OCI-LY1 (cell line): ENCODE results near the gene BTN3A1.

Source experiments
- H2AFZ ChIP-seq: fragments of 200-600 bp; sonication (generic), shearing (Covaris generic); 2 replicates; pipeline ENCODE4 v1.6.0; 2014; ENCODE audit warnings: antibody characterized with exemption, mild to moderate bottlenecking, low read length
- H3F3A ChIP-seq: fragments of 200-600 bp; sonication (generic), shearing (Covaris generic); 2 replicates; pipeline ENCODE4 v1.6.0; 2014; ENCODE audit warnings: mild to moderate bottlenecking, antibody characterized with exemption, low read length, moderate library complexity; ENCODE audit not compliant: insufficient read depth
- H3K27ac ChIP-seq: fragments of 200-600 bp; sonication (generic); 2 replicates; pipeline ENCODE4 v1.5.1; 2014; ENCODE audit warnings: low read length, mixed run types, mild to moderate bottlenecking, low read depth; ENCODE audit not compliant: poor library complexity, severe bottlenecking
- H3K27me3 ChIP-seq: fragments of 200-600 bp; sonication (generic); 2 replicates; pipeline ENCODE4 v1.6.0; 2014; ENCODE audit warnings: antibody characterized with exemption, mild to moderate bottlenecking, low read length, moderate library complexity; ENCODE audit not compliant: insufficient read depth
- H3K36me3 ChIP-seq: fragments of 200-600 bp; sonication (generic); 2 replicates; pipeline ENCODE4 v1.6.1; 2014; ENCODE audit warnings: mild to moderate bottlenecking, antibody characterized with exemption, low read length, moderate library complexity, mixed read lengths; ENCODE audit not compliant: insufficient read depth
- H3K4me1 ChIP-seq: fragments of 200-600 bp; sonication (generic); 2 replicates; pipeline ENCODE4 v1.5.1; 2014; ENCODE audit warnings: mild to moderate bottlenecking, low read length, moderate library complexity; ENCODE audit not compliant: insufficient read depth, severe bottlenecking
- H3K4me2 ChIP-seq: fragments of 200-600 bp; sonication (generic), shearing (Covaris generic); 2 replicates; pipeline ENCODE4 v1.6.1; 2014; ENCODE audit warnings: low read length
- H3K4me3 ChIP-seq: fragments of 200-600 bp; sonication (generic); 2 replicates; pipeline ENCODE4 v1.5.1; 2014; ENCODE audit warnings: low read length, low read depth, mild to moderate bottlenecking, mixed read lengths; ENCODE audit not compliant: poor library complexity, severe bottlenecking
- H3K79me2 ChIP-seq: fragments of 200-600 bp; shearing (Covaris generic); 2 replicates; pipeline ENCODE4 v1.6.1; 2016; ENCODE audit warnings: mixed run types, low read length, mixed read lengths; ENCODE audit not compliant: insufficient read depth
- H3K9ac ChIP-seq: fragments of 200-600 bp; sonication (generic), shearing (Covaris generic); 2 replicates; pipeline ENCODE4 v1.6.1; 2014; ENCODE audit warnings: mild to moderate bottlenecking, low read length, mixed read lengths
- H3K9me2 ChIP-seq: fragments of 200-600 bp; sonication (generic), shearing (Covaris generic); 2 replicates; pipeline ENCODE4 v1.6.1; 2014; ENCODE audit warnings: low read depth, mild to moderate bottlenecking, low read length, mixed read lengths
- H3K9me3 ChIP-seq: fragments of 200-600 bp; shearing (Covaris generic); 2 replicates; pipeline ENCODE4 v1.6.1; 2014; ENCODE audit warnings: low read length, mixed read lengths
- H4K20me1 ChIP-seq: fragments of 200-600 bp; sonication (generic), shearing (Covaris generic); 2 replicates; pipeline ENCODE4 v1.6.0; 2016; ENCODE audit warnings: mild to moderate bottlenecking, low read length; ENCODE audit not compliant: insufficient read depth
- EZH2 ChIP-seq: fragments of 200-600 bp; sonication (generic), shearing (Covaris generic); IDR thresholded peaks from 2 replicates; pipeline ENCODE4 v1.8.0; 2017; ENCODE audit warnings: borderline replicate concordance, mixed run types, mild to moderate bottlenecking, antibody characterized with exemption, low read length, moderate library complexity, mixed read lengths
- TF ChIP-seq, protein P1 (sequence below): fragments of 200-600 bp; sonication (generic), shearing (Covaris generic); IDR thresholded peaks from 2 replicates; pipeline ENCODE4 v1.5.1; 2017; ENCODE audit warnings: mild to moderate bottlenecking, antibody characterized with exemption, low read length, moderate library complexity, mixed read lengths

Gene BTN3A1

DNA sequence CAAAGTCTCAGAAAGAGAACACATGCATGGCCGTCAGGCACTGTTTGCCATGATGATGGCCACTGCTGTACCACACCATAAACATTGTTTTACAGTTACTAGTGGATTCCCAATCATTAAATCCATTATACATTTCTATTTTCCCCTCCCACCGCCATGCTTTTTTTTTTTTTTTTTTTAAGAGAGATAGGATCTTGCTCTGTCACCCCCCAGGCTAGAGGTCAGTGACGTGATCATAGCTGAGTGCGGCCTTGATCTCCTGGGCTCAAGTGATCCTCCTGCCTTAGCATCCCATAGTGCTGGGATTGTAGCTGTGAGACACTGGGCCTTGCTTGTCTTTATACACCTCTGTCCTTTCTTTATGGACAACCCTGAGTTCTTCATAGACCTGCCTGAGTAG is 33.9 kb downstream of the BTN3A1 start:
- no peak for TF ChIP-seq EZH2
- TF ChIP-seq, protein P1, sequence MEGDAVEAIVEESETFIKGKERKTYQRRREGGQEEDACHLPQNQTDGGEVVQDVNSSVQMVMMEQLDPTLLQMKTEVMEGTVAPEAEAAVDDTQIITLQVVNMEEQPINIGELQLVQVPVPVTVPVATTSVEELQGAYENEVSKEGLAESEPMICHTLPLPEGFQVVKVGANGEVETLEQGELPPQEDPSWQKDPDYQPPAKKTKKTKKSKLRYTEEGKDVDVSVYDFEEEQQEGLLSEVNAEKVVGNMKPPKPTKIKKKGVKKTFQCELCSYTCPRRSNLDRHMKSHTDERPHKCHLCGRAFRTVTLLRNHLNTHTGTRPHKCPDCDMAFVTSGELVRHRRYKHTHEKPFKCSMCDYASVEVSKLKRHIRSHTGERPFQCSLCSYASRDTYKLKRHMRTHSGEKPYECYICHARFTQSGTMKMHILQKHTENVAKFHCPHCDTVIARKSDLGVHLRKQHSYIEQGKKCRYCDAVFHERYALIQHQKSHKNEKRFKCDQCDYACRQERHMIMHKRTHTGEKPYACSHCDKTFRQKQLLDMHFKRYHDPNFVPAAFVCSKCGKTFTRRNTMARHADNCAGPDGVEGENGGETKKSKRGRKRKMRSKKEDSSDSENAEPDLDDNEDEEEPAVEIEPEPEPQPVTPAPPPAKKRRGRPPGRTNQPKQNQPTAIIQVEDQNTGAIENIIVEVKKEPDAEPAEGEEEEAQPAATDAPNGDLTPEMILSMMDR: no peak
- no peak overlapping the region for H2AFZ ChIP-seq
- no peak overlapping the region for H3K4me3 ChIP-seq
- H3K36me3 ChIP-seq: no peaks in the 10 kb centered on the region; the same call in 1 of the 2 replicates
- H3F3A ChIP-seq: no peaks in the 10 kb centered on the region
- H3K27me3 ChIP-seq: no peaks in the 10 kb centered on the region
- no peaks in the 10 kb centered on the region for H4K20me1 ChIP-seq
- H3K27ac ChIP-seq: no peak overlapping the region
- no peaks in the 10 kb centered on the region; the same call in 1 of the 2 replicates for H3K9me3 ChIP-seq
- no peak overlapping the region for H3K4me2 ChIP-seq
- no peak overlapping the region for H3K9ac ChIP-seq
- H3K79me2 ChIP-seq: no peaks in the 10 kb centered on the region
- peaks cover 18% of the 10 kb centered on the region for H3K4me1 ChIP-seq
- no peaks in the 10 kb centered on the region for H3K9me2 ChIP-seq

DNA sequence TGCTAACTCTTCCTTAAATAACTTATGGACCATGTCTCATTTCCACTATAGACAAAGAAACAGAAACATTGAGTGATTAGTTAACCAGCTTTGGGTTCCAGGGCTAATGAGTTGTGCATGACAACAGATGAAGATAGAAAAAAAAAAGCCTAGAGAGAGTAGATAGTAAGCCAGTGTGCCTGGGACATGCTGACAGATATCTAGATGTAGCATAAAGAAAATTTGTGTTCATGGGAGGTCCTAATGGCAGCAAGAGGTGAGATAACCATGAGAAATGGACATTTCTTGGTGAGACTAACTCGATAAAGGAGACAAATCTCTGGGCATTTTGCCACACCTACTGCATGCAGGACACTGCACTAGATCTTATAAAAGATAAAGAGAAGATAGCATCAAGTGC is 35.5 kb downstream of the BTN3A1 start:
- no peaks in the 10 kb centered on the region for H3F3A ChIP-seq
- H3K36me3 ChIP-seq: no peaks in the 10 kb centered on the region; the same call in 1 of the 2 replicates
- H3K9ac ChIP-seq: no peak overlapping the region
- H3K79me2 ChIP-seq: no peaks in the 10 kb centered on the region
- no peak overlapping the region for H2AFZ ChIP-seq
- no peaks in the 10 kb centered on the region; the same call in 1 of the 2 replicates for H3K9me3 ChIP-seq
- no peaks in the 10 kb centered on the region for H4K20me1 ChIP-seq
- no peaks in the 10 kb centered on the region for H3K9me2 ChIP-seq
- no peak overlapping the region for H3K4me2 ChIP-seq
- H3K4me3 ChIP-seq: no peak overlapping the region
- H3K27me3 ChIP-seq: no peaks in the 10 kb centered on the region
- TF ChIP-seq, protein P1: no peak
- TF ChIP-seq EZH2: no peak
- peaks cover 18% of the 10 kb centered on the region for H3K4me1 ChIP-seq
- no peak overlapping the region for H3K27ac ChIP-seq

DNA sequence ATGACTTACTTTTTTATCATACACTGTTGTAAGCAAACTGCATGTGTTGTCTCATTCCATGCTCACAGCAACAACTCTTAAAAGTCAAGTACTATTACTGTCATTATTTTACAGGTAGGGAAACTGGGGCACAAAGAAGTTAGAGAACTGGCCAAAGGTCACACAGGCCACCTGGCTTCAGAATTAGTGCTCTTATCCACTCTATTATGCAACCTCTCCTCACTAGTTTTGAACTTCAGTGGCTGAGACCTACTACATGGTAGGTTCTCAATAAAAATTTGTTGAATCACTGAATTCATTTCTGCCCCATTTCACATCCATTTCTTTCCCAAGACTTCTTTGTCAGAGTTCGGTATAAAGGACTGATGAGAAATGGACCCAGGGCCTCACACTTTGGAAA is 35.9 kb downstream of the BTN3A1 start:
- H3K4me3 ChIP-seq: no peak overlapping the region
- no peaks in the 10 kb centered on the region; the same call in 1 of the 2 replicates for H3K36me3 ChIP-seq
- H3K27me3 ChIP-seq: no peaks in the 10 kb centered on the region
- H3K79me2 ChIP-seq: no peaks in the 10 kb centered on the region
- H3K4me2 ChIP-seq: no peak overlapping the region
- no peaks in the 10 kb centered on the region; the same call in 1 of the 2 replicates for H3K9me3 ChIP-seq
- no peak overlapping the region for H3K9ac ChIP-seq
- TF ChIP-seq, protein P1: no peak
- TF ChIP-seq EZH2: no peak
- no peak overlapping the region for H2AFZ ChIP-seq
- no peaks in the 10 kb centered on the region for H3F3A ChIP-seq
- H3K27ac ChIP-seq: no peak overlapping the region
- H4K20me1 ChIP-seq: no peaks in the 10 kb centered on the region
- H3K9me2 ChIP-seq: no peaks in the 10 kb centered on the region
- H3K4me1 ChIP-seq: peaks cover 18% of the 10 kb centered on the region
